ENCODE measurements around the gene LRRN2.
"Not testable (repeated sequence)": the region's sequence is repeated elsewhere in the genome, so short reads cannot be mapped to it uniquely, and the experiment has no call there.

LRRN2 gene
- total RNA-seq, result 0 to 0.10 (median 0) reads per million in 9 experiments

DNA sequence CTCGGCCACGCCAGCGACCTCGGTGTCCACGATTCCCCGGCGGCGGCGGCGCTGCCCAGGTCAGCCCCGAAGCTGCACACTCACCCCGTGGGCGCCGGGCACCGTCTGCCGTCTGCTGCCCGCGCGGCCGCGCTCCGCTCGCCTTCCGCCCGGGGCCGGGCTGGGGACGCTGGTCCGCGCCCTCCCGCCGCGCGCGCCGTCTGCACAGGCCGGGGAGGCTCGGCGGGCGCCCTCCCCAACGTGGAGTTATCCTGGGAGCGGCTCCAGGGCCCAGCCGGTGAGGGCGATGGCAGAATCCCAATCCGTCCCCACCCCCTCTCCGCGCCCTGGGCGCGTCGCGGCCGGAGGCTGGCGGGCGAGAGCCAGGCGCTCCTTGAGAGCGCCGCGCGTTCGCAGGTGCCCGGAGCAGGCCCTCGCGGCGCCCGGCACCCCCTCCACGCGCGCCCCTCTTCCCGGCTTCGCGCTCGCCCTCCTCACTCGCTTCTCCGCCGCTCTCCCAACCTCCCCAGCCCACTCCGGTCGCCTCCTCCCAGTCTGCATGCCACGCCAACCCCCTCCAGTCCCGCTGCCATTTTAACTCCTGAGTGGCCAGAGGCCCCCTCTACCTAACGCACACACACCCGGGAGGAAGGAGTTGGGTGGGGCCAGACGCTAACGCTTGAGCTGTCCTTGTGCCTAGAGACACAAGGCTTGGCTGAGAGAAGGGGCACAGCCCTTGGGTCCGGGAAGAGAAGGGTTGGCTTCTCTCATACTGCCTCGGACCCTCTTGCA is at the start of gene LRRN2:
LRRN2 (minus strand) TSS at position 503 of the 771 bp plus-strand sequence. CDS start 65,746 bp downstream, outside the sequence.
- Mint-ChIP-seq H3K9me3 (no peaks in the 10 kb centered on the region), H3K4me3 (peak within 1 kb of the TSS; percentile 43 to 62), H3K36me3 (ENCODE audit: insufficient read depth) (no peaks in the 10 kb centered on the region), H3K27ac (no peak within 1 kb of the TSS), H3K4me1 (ENCODE audit: low read depth in 2 of 2) (peaks cover 0 to 7% of the 10 kb centered on the region in 2 donors), H3K27me3 (peaks cover 67 to 77% of the 10 kb centered on the region in 2 donors)
- no peak for DNase-seq
- no peak for ATAC-seq (replicated peaks)

DNA sequence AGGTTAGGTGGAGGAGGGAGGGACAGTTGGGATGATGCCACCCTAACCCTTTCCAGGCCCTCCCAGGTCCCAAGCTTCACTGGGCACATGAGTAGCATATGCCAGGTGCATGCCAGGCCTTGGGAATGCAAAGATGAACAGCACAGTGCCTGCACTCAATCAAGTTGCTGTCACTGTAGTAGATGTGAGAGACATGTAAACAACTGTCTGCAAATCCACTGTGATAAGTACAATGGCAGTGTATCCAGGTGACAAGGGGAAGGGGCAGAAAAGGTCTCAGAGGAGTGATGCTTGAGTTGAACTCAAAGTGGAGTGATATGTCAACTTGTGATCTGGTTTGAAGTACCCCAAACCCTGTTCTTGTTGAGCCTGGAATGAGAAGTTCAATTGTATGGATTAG is 49.5 kb upstream of the LRRN2 start:
- no peak for ATAC-seq (replicated peaks)
- no peak overlapping the region for H3K4me3 Mint-ChIP-seq
- H3K27me3 Mint-ChIP-seq, result peaks cover 57 to 81% of the 10 kb centered on the region in 2 donors
- no peaks in the 10 kb centered on the region for H3K4me1 Mint-ChIP-seq (ENCODE audit: low read depth in 2 of 2)
- no peaks in the 10 kb centered on the region for H3K36me3 Mint-ChIP-seq (ENCODE audit: insufficient read depth)
- H3K27ac Mint-ChIP-seq, result no peak overlapping the region
- no peak for DNase-seq
- H3K9me3 Mint-ChIP-seq, result peaks cover 0 to 2% of the 10 kb centered on the region in 2 donors

DNA sequence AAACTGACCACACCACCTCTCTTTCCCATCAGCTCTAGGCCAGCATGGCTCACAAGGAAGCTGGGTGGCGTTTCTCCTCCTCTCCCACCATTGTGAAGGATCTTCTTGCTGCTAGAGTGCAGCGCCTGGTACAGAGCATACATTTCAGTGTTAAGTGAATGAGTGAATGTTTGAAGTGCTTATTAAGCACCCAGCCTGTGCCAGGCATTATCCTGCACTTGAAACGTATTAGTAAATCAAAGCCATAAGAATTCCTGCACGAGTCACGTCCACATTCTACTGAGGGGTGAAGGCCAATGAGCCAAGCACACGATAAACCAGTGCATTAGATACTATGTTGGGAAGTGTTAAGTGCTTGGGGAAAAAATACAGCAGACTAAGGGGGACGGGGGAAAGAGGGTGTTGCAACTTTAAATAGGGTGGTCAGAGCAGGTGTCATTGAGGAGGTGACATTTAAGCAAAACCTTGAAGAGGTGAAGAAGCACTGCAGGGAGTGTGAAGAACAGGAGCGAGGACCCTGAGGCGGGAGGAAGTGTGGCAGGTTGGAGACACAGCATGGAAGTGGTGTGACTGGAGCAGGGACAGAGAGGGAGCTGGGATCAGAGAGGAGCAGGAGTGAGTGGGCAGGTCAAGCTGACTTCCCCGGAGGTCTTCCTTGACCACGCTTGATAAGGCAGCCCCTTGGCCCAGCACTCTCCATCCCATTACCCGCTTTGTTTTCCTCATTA is 48.5 kb upstream of the LRRN2 start:
- no peaks in the 10 kb centered on the region for H3K36me3 Mint-ChIP-seq (ENCODE audit: insufficient read depth)
- H3K27ac Mint-ChIP-seq, result no peak overlapping the region
- H3K4me3 Mint-ChIP-seq, result no peak overlapping the region
- ATAC-seq (replicated peaks) (no peak), DNase-seq (no peak)
- peaks cover 0 to 2% of the 10 kb centered on the region in 2 donors for H3K9me3 Mint-ChIP-seq
- H3K27me3 Mint-ChIP-seq, result peaks cover 67 to 91% of the 10 kb centered on the region in 2 donors
- no peaks in the 10 kb centered on the region for H3K4me1 Mint-ChIP-seq (ENCODE audit: low read depth in 2 of 2)

DNA sequence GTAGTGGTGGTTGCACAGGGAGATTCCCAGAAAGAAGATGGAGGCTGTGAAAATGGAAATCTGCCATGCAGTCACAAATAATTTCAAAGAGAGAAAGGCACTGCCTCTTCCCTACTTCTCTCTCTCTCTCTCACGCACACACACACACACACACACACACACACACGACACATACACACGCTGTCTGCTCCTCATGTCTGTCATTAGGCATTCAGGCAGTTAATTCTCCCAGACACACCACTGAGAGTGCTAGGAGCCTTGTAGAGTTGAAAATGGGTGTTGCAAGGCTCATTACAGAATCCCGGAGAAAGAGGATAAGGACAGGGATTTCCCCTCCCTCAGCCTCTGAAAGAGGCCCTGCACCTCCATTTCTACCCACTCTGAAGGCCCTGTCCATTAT is 47.8 kb upstream of the LRRN2 start:
- H3K36me3 Mint-ChIP-seq (ENCODE audit: insufficient read depth), result no peaks in the 10 kb centered on the region
- no peak for ATAC-seq (replicated peaks)
- H3K4me3 Mint-ChIP-seq, result no peak overlapping the region
- no peaks in the 10 kb centered on the region for H3K4me1 Mint-ChIP-seq (ENCODE audit: low read depth in 2 of 2)
- H3K9me3 Mint-ChIP-seq, result peaks cover 0 to under 1% of the 10 kb centered on the region in 2 donors
- H3K27me3 Mint-ChIP-seq, result peaks cover 71 to 98% of the 10 kb centered on the region in 2 donors
- DNase-seq, result no peak
- H3K27ac Mint-ChIP-seq, result no peak overlapping the region

DNA sequence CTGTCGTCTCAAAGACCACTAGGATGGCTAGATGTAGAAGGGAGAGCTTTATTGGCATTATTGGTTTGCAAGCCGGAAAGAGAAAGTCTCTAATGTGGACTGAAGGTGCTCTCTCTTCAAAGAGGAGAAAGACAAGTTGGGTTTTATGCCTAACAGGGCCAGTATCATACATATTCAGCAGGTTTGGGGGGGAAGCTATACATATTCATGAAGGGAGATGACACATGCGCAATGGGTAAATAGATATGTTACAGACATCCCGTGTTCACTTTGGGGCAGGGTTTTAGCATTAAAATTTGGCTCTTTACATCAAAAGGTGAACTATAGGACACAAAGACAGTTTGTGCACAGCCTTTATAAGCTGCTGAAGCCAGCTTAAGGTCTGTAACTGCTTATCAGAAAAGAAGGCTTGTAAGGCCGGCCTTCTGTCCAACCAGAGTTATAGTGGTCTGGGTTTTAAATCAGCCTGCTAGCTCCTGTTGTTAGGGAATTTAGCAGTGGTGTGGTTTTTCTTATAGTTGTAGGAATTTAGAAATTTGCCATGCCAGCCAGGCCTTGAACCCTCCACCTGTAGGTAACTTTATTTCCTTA is 46.5 kb upstream of the LRRN2 start:
- Mint-ChIP-seq H3K9me3 (no peaks in the 10 kb centered on the region), H3K27me3 (peaks cover 63 to 92% of the 10 kb centered on the region in 2 donors), H3K36me3 (ENCODE audit: insufficient read depth) (no peaks in the 10 kb centered on the region), H3K27ac (no peak overlapping the region), H3K4me1 (ENCODE audit: low read depth in 2 of 2) (no peaks in the 10 kb centered on the region), H3K4me3 (no peak overlapping the region)
- DNase-seq, result no peak
- ATAC-seq (replicated peaks), result no peak

DNA sequence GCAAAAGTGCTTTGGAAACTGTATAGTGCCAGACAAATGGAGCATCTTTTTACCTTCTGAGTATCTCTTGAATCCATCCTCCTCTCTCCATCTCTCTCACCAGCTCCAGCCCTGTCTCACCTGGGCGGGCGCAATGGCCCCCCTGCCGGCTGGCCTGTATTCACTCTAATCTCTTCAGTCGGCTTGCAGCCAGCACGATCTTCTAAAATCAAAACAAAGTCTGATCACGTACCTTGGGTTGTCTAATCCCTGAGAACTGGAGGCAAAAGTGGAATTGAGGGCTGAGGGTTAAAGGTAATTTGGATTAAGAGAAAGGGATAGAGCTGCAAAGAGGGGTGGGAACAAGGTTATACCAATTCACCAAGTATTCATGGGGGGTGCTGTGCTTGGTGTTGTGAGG is 46.0 kb upstream of the LRRN2 start:
- no peak overlapping the region for H3K4me3 Mint-ChIP-seq
- H3K36me3 Mint-ChIP-seq (ENCODE audit: insufficient read depth), result no peaks in the 10 kb centered on the region
- peaks cover 60 to 91% of the 10 kb centered on the region in 2 donors for H3K27me3 Mint-ChIP-seq
- ATAC-seq (replicated peaks) (no peak), DNase-seq (no peak)
- no peak overlapping the region for H3K27ac Mint-ChIP-seq
- no peaks in the 10 kb centered on the region for H3K9me3 Mint-ChIP-seq
- H3K4me1 Mint-ChIP-seq (ENCODE audit: low read depth in 2 of 2), result no peaks in the 10 kb centered on the region

DNA sequence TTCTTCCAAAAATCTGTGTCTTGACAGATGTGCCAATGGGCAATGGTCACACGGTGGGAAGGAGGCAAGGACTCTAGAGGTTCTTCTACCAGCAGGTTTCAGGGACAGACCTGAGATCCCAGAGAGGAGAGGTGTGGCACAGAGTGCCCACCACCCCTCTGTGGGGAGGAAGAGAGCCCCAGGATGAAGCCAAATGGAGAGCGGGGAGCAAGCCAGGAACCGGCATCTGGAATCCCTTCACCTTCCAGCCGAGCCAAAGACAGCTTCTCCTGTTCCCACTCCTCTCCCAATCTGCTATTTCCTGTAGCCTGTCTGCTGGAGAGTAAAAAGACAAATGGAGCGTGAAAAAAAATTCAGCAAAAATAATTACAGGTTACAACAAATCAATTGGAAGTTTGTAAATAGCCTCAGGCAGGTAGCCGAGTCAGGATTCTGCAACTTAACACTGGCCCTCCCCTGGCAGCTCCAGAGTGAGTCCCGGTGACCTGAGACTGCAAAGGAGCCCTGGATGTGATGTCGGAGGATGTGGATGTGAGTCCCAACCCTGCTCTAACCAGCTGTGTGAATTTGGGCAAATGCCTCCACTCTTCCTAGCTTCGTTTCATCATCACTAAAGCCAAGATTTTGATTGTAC is 45.4 kb upstream of the LRRN2 start:
- ATAC-seq (replicated peaks) (no peak), DNase-seq (no peak)
- no peak overlapping the region for H3K4me3 Mint-ChIP-seq
- H3K27me3 Mint-ChIP-seq, result peaks cover 66 to 91% of the 10 kb centered on the region in 2 donors
- no peaks in the 10 kb centered on the region for H3K4me1 Mint-ChIP-seq (ENCODE audit: low read depth in 2 of 2)
- no peaks in the 10 kb centered on the region for H3K9me3 Mint-ChIP-seq
- H3K36me3 Mint-ChIP-seq (ENCODE audit: insufficient read depth), result no peaks in the 10 kb centered on the region
- H3K27ac Mint-ChIP-seq, result no peak overlapping the region

DNA sequence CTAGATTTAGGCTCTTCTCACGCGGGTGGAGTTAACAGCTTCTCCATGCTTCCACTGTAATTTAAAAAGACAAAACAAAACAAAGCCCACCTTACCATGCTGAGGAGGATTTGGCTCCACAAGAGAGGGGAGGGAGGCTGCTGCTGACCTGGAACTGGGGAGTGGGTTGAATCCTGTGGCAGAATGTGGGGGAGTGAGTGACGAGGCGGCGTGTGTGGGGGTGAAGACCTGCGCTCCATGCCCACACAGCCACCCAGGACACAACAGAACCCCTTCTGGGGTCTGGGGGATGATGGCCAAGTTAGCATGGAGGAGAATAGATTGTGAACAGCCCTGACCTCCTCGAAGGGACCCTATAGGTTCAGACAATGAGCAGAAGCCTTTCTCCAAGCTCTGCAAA is 44.0 kb upstream of the LRRN2 start:
- ATAC-seq (replicated peaks) (no peak), DNase-seq (no peak)
- H3K4me3 Mint-ChIP-seq, result no peak overlapping the region
- no peak overlapping the region for H3K27ac Mint-ChIP-seq
- H3K27me3 Mint-ChIP-seq, result peaks cover 71 to 84% of the 10 kb centered on the region in 2 donors
- no peaks in the 10 kb centered on the region for H3K36me3 Mint-ChIP-seq (ENCODE audit: insufficient read depth)
- no peaks in the 10 kb centered on the region for H3K9me3 Mint-ChIP-seq
- no peaks in the 10 kb centered on the region for H3K4me1 Mint-ChIP-seq (ENCODE audit: low read depth in 2 of 2)

DNA sequence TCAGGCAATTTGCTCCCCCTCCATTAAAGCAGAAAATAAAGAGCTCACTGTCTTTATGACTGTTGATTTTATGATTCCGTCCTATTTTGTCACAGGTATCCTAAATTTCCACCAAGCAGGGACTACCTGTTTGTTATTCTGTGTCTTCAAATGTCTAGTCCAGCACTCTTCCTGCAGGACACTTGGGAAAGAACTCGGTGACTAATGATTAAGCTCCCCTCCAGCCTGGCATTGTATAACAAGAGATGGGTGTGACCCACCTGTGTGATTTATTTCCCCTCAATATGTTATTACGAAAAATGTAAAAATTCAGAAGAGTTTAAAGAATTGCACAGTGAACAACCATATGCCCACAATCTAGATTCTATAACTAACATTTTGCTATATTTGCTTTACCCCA is 42.9 kb upstream of the LRRN2 start:
- no peaks in the 10 kb centered on the region for H3K9me3 Mint-ChIP-seq

DNA sequence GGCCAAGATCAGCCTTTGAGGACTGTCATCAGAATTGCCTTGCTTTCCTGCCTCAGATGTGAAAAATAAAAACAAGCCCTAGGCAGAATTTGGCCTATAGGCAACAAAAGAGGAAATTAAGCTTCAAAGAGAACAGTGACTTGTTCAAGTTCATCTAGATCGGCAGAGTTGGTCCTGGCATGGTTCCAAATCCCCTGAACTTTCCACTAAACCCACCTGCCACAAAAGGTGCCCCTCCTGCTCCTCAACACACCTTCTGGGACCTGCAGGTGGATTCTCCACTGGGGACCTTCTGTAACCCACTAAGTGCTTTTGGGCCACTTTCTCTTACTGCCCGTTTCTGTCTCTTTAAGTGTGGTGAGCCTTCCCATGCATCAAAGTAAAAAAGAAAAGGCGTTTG is 42.5 kb upstream of the LRRN2 start:
- DNase-seq (no peak), ATAC-seq (replicated peaks) (no peak)
- H3K27ac Mint-ChIP-seq, result no peak overlapping the region
- no peak overlapping the region for H3K4me3 Mint-ChIP-seq
- no peaks in the 10 kb centered on the region for H3K36me3 Mint-ChIP-seq (ENCODE audit: insufficient read depth)
- no peaks in the 10 kb centered on the region for H3K9me3 Mint-ChIP-seq
- H3K4me1 Mint-ChIP-seq (ENCODE audit: low read depth in 2 of 2), result no peaks in the 10 kb centered on the region
- peaks cover 56 to 69% of the 10 kb centered on the region in 2 donors for H3K27me3 Mint-ChIP-seq

More for the DNA sequence above, 42.9 kb upstream of the LRRN2 start:
- H3K27me3 Mint-ChIP-seq, result peaks cover 60 to 74% of the 10 kb centered on the region in 2 donors
- H3K4me1 Mint-ChIP-seq (ENCODE audit: low read depth in 2 of 2), result no peaks in the 10 kb centered on the region
- H3K27ac Mint-ChIP-seq, result no peak overlapping the region
- no peak for ATAC-seq (replicated peaks)
- H3K4me3 Mint-ChIP-seq, result no peak overlapping the region
- no peaks in the 10 kb centered on the region for H3K36me3 Mint-ChIP-seq (ENCODE audit: insufficient read depth)
- no peak for DNase-seq

DNA sequence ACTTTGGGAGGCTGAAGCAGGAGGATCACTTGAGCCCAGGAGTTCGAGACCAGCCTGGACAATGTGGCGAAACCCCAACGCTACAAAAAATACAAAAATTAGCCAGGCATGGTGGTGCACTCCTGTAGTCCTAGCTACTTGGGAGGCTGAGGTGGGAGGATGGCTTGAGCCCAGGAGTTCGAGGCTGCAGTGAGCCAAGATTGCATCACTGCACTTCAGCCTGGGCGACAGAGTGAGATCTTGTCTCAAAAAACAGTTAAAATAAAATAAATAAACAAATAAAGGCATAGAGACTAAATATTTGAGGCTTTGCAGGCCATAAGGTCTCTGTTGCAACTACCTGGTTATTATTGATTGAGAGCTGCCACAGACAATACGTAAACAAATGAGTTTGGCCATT is 41.9 kb upstream of the LRRN2 start:
- not testable (repeated sequence) for H3K27ac Mint-ChIP-seq; H3K9me3 Mint-ChIP-seq; H3K4me3 Mint-ChIP-seq; H3K36me3 Mint-ChIP-seq (ENCODE audit: insufficient read depth); H3K4me1 Mint-ChIP-seq (ENCODE audit: low read depth in 2 of 2); DNase-seq; ATAC-seq (replicated peaks)
- peaks cover 50 to 63% of the 10 kb centered on the region in 2 donors for H3K27me3 Mint-ChIP-seq

DNA sequence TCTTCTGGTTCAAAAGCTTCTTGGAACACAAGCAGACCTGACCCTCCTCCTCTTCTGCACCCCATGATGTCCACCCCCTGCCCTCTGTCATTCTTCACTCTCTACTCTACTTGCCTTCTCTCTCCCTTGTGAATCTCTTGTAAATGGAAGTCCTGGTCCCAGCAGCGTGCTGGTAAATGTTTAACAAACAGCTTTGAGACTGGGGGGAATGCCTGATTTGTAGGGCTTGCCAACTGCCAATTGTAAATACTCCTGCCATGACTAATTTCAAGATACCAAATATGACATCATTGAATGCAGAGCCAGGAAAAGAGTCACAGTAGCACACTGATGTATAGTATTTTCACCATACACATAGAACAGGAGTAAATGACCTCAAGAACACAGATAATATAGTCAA is 40.9 kb upstream of the LRRN2 start:
- no peak for DNase-seq
- ATAC-seq (replicated peaks), result no peak
- H3K27ac Mint-ChIP-seq, result no peak overlapping the region
- no peak overlapping the region for H3K4me3 Mint-ChIP-seq
- peaks cover 43 to 54% of the 10 kb centered on the region in 2 donors for H3K27me3 Mint-ChIP-seq
- H3K4me1 Mint-ChIP-seq (ENCODE audit: low read depth in 2 of 2), result no peaks in the 10 kb centered on the region
- no peaks in the 10 kb centered on the region for H3K9me3 Mint-ChIP-seq
- no peaks in the 10 kb centered on the region for H3K36me3 Mint-ChIP-seq (ENCODE audit: insufficient read depth)

DNA sequence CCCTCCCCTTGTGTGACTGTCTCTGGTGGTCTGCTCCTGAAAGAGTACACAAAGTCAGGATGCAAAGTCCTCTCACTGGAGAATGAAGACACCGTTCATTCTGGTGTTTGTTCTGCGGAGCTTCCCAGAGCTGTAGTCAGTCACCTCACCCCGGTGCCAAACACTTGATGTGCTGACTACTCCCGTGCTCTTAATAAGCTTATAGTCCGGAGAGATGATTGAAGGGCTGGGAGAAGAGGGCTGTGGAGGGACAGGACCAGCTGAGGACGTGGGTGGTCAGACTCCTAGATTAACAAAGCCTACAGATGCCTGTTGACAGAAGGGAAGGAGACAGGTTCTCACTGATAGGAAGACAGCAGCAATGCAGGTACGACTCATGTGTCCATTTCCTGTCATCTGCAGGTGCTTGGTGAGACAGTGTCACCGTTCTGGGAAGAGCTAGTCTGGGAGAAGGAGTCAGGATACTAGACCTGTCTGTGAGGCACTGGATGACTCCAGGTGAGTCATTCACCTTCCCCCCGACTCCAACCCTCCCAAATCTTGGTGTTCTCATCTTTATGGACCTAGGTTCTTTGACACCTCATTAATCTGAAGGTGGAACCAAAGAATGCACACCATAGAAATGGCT is 40.4 kb upstream of the LRRN2 start:
- Mint-ChIP-seq H3K27me3 (peaks cover 42 to 48% of the 10 kb centered on the region in 2 donors), H3K36me3 (ENCODE audit: insufficient read depth) (no peaks in the 10 kb centered on the region), H3K27ac (no peak overlapping the region), H3K4me3 (no peak overlapping the region), H3K9me3 (no peaks in the 10 kb centered on the region), H3K4me1 (ENCODE audit: low read depth in 2 of 2) (no peaks in the 10 kb centered on the region)
- ATAC-seq (replicated peaks), result no peak
- no peak for DNase-seq

Measured in effector memory CD8-positive, alpha-beta T cell (primary cell).